ENCODE measurements around the gene DMRTC2. TPM values are rescaled to one million over a fixed set of nuclear protein-coding genes. Genes with fewer than 3 reads are reported as not detected.

DMRTC2 gene
- total and polyA plus RNA-seq, 2 experiments from 2014 or later: not detected

- peak in 1 of 2 donors; percentile 40 for DNase-seq (ENCODE audit: low read depth in 1 of 2, low spot score in 1 of 2)
- no peaks in the 10 kb centered on the region for H3K9me3 ChIP-seq (ENCODE audit: low read depth)
- H3K4me3 ChIP-seq: no peak overlapping the region
- TF ChIP-seq CTCF (IDR thresholded peaks at IDR 0.05; ENCODE audit: low read depth, low read length): peak; percentile 62
- H3K36me3 ChIP-seq: no peaks in the 10 kb centered on the region
- no peak overlapping the region for H3K27ac ChIP-seq
- H3K4me1 ChIP-seq (ENCODE audit: low read depth): no peaks in the 10 kb centered on the region
- no peaks in the 10 kb centered on the region for H3K27me3 ChIP-seq
These were observed 23.7 kb upstream of the DMRTC2 start for GRCh38 chr19:41821003-41821735.

GRCh38 chr19:41837981-41838708 is 6.7 kb upstream of the DMRTC2 start:
- Histone ChIP-seq H3K27ac (no peak overlapping the region), H3K27me3 (no peaks in the 10 kb centered on the region), H3K4me3 (no peak overlapping the region), H3K9me3 (ENCODE audit: low read depth) (no peaks in the 10 kb centered on the region), H3K4me1 (ENCODE audit: low read depth) (no peaks in the 10 kb centered on the region), H3K36me3 (no peaks in the 10 kb centered on the region)
- TF ChIP-seq CTCF (IDR thresholded peaks at IDR 0.05; ENCODE audit: low read depth, low read length): no peak
- DNase-seq (ENCODE audit: low read depth in 1 of 2, low spot score in 1 of 2): no peak

GRCh38 chr19:41839211-41839610 is 5.6 kb upstream of the DMRTC2 start:
- Histone ChIP-seq H3K27ac (no peak overlapping the region), H3K4me1 (ENCODE audit: low read depth) (no peaks in the 10 kb centered on the region), H3K27me3 (no peaks in the 10 kb centered on the region), H3K36me3 (no peaks in the 10 kb centered on the region), H3K9me3 (ENCODE audit: low read depth) (no peaks in the 10 kb centered on the region), H3K4me3 (no peak overlapping the region)
- TF ChIP-seq CTCF (IDR thresholded peaks at IDR 0.05; ENCODE audit: low read depth, low read length): no peak
- DNase-seq (ENCODE audit: low read depth in 1 of 2, low spot score in 1 of 2): no peak

GRCh38 chr19:41843371-41843770 is 1.5 kb upstream of the DMRTC2 start:
- no peak for DNase-seq (ENCODE audit: low read depth in 1 of 2, low spot score in 1 of 2)
- Histone ChIP-seq H3K9me3 (ENCODE audit: low read depth) (no peaks in the 10 kb centered on the region), H3K4me1 (ENCODE audit: low read depth) (no peaks in the 10 kb centered on the region), H3K4me3 (no peak overlapping the region), H3K27ac (no peak overlapping the region), H3K36me3 (no peaks in the 10 kb centered on the region), H3K27me3 (no peaks in the 10 kb centered on the region)
- no peak for TF ChIP-seq CTCF (IDR thresholded peaks at IDR 0.05; ENCODE audit: low read depth, low read length)

- TF ChIP-seq CTCF (IDR thresholded peaks at IDR 0.05; ENCODE audit: low read depth, low read length): no peak
- no peak for DNase-seq (ENCODE audit: low read depth in 1 of 2, low spot score in 1 of 2)
- H3K9me3 ChIP-seq (ENCODE audit: low read depth): no peaks in the 10 kb centered on the region
These were observed 241 bp upstream of the DMRTC2 start, which contains the start of gene LYPD4 for GRCh38 chr19:41844601-41845000. Gene LYPD4, minus strand, starts transcription at chr19:41844683. Its CDS starts 5,398 bp downstream, at chr19:41839285.

More at GRCh38 chr19:41844601-41845000, 241 bp upstream of the DMRTC2 start, which contains the start of gene LYPD4:
- Histone ChIP-seq H3K36me3 (no peaks in the 10 kb centered on the region), H3K4me3 (no peak within 1 kb of the TSS), H3K27me3 (no peaks in the 10 kb centered on the region), H3K4me1 (ENCODE audit: low read depth) (no peaks in the 10 kb centered on the region), H3K27ac (no peak within 1 kb of the TSS)
